GM23338 (cell line): ENCODE results near the gene GTSF1L. TPM values are rescaled to one million over a fixed set of nuclear protein-coding genes. Genes with fewer than 3 reads are reported as not detected.

Source experiments
- ATAC-seq: fragments of 200-7000 bp; cut with Tn5 transposase; 3 replicates; pipeline ENCODE4 v1.9.1; 2020
- DNase-seq: peaks from one replicate; pipeline ENCODE4 v3.0.0-alpha.2; 2015; ENCODE audit warnings: low spot score
- H2AFZ ChIP-seq: fragments of 200-600 bp; sonication (generic); 2 replicates; pipeline ENCODE4 v1.8.0; 2016; ENCODE audit warnings: antibody characterized with exemption, mild to moderate bottlenecking, moderate library complexity
- H3F3A ChIP-seq: fragments of 200-600 bp; sonication (generic); replicated peaks from 2 replicates; pipeline ENCODE4 v1.8.0; 2017; ENCODE audit warnings: antibody characterized with exemption, mixed run types, low read depth
- H3K27ac ChIP-seq: fragments of 200-600 bp; sonication (generic); 2 replicates; pipeline ENCODE4 v1.6.1; 2016; ENCODE audit warnings: low read depth
- H3K27me3 ChIP-seq: fragments of 200-600 bp; sonication (generic); 2 replicates; pipeline ENCODE4 v1.8.0; 2016; ENCODE audit warnings: mild to moderate bottlenecking, mixed run types, moderate library complexity; ENCODE audit not compliant: insufficient read depth
- H3K36me3 ChIP-seq: fragments of 200-600 bp; sonication (generic); 2 replicates; pipeline ENCODE4 v1.8.0; 2016; ENCODE audit warnings: mild to moderate bottlenecking; ENCODE audit not compliant: insufficient read depth
- H3K4me1 ChIP-seq: fragments of 200-600 bp; sonication (generic); 2 replicates; pipeline ENCODE4 v1.8.0; 2016; ENCODE audit warnings: mild to moderate bottlenecking, moderate library complexity; ENCODE audit not compliant: insufficient read depth
- H3K4me2 ChIP-seq: fragments of 200-600 bp; sonication (generic); 2 replicates; pipeline ENCODE4 v1.7.1; 2017; ENCODE audit warnings: mixed run types
- H3K4me3 ChIP-seq: fragments of 200-600 bp; sonication (generic); 2 replicates; pipeline ENCODE4 v1.6.1; 2016; ENCODE audit warnings: mixed run types
- H3K79me2 ChIP-seq: fragments of 200-600 bp; sonication (generic); replicated peaks from 2 replicates; pipeline ENCODE4 v1.8.0; 2017; ENCODE audit warnings: mild to moderate bottlenecking; ENCODE audit not compliant: insufficient read depth
- H3K9me2 ChIP-seq: fragments of 200-600 bp; sonication (generic); 2 replicates; pipeline ENCODE4 v1.8.0; 2017; ENCODE audit not compliant: insufficient read depth
- H4K20me1 ChIP-seq: fragments of 200-600 bp; sonication (generic); replicated peaks from 2 replicates; pipeline ENCODE4 v1.8.0; 2017; ENCODE audit warnings: mild to moderate bottlenecking; ENCODE audit not compliant: insufficient read depth
- H3K27ac Mint-ChIP-seq: 2 replicates; pipeline ENCODE4 v1.8.0; 2020; ENCODE audit warnings: inconsistent platforms, mild to moderate bottlenecking, moderate library complexity, mixed read lengths
- H3K27me3 Mint-ChIP-seq: 3 replicates; pipeline ENCODE4 v1.8.0; 2022; ENCODE audit warnings: low read depth, mild to moderate bottlenecking, moderate library complexity, mixed read lengths, inconsistent platforms; ENCODE audit not compliant: insufficient read depth, poor library complexity
- H3K36me3 Mint-ChIP-seq: 3 replicates; pipeline ENCODE4 v1.8.0; 2021; ENCODE audit warnings: low read depth, mild to moderate bottlenecking, inconsistent platforms, moderate library complexity, mixed read lengths
- H3K4me1 Mint-ChIP-seq: 3 replicates; pipeline ENCODE4 v1.8.0; 2020; ENCODE audit warnings: mild to moderate bottlenecking, inconsistent platforms, mixed read lengths
- H3K4me3 Mint-ChIP-seq: 3 replicates; pipeline ENCODE4 v1.8.0; 2021; ENCODE audit warnings: moderate library complexity, mild to moderate bottlenecking, inconsistent platforms, mixed read lengths
- H3K9me3 Mint-ChIP-seq: 3 replicates; pipeline ENCODE4 v1.8.0; 2020; ENCODE audit warnings: moderate library complexity, mild to moderate bottlenecking, inconsistent platforms, mixed read lengths
- CREB1 ChIP-seq: fragments of 250-450 bp; sonication (Bioruptor Pico); IDR thresholded peaks from 2 replicates; pipeline ENCODE4 v1.5.0; 2020; ENCODE audit warnings: low read depth, mild to moderate bottlenecking, moderate library complexity
- EZH2 ChIP-seq: fragments of 200-600 bp; sonication (generic); IDR thresholded peaks from one replicate; pipeline ENCODE4 v1.8.0; 2017; ENCODE audit warnings: antibody characterized with exemption, mild to moderate bottlenecking, low read depth; ENCODE audit not compliant: unreplicated experiment
- POLR2AphosphoS5 ChIP-seq: IDR thresholded peaks from 2 replicates; pipeline ENCODE4 v1.6.1; 2016; ENCODE audit warnings: antibody characterized with exemption, low read depth
- STAT1 ChIP-seq: IDR thresholded peaks from one replicate; pipeline ENCODE4 v1.6.1; 2016; ENCODE audit warnings: antibody characterized with exemption; ENCODE audit not compliant: unreplicated experiment
- polyA plus RNA-seq: library from polyadenylated mRNA; unstranded; fragments of >200 nt; fragmentation: Nextera tagmentation; extraction: Ambion mirVana; gene quantifications from 2 replicates; pipeline ENCODE4 v1.2.1, GENCODE V29; 2016
- total RNA-seq: library from RNA; depleted of rRNA; stranded (reverse); fragments of >200 nt; shearing (Covaris generic); gene quantifications from 2 replicates; pipeline ENCODE4 v1.2.3, GENCODE V29; 2014
- TF ChIP-seq, protein P1 (sequence below): fragments of 250-450 bp; sonication (Bioruptor Pico); IDR thresholded peaks from 2 replicates; pipeline ENCODE4 v1.5.0; 2020; ENCODE audit warnings: mild to moderate bottlenecking, moderate library complexity
- TF ChIP-seq, protein P2 (sequence below): IDR thresholded peaks from one replicate; pipeline ENCODE4 v1.6.1; 2018; ENCODE audit warnings: antibody characterized with exemption; ENCODE audit not compliant: unreplicated experiment
- TF ChIP-seq, protein P3 (sequence below): IDR thresholded peaks from 2 replicates; pipeline ENCODE4 v1.6.1; 2016; ENCODE audit warnings: antibody characterized with exemption

GTSF1L gene
- total and polyA plus RNA-seq, 2 experiments from 2014 or later, result not detected

DNA sequence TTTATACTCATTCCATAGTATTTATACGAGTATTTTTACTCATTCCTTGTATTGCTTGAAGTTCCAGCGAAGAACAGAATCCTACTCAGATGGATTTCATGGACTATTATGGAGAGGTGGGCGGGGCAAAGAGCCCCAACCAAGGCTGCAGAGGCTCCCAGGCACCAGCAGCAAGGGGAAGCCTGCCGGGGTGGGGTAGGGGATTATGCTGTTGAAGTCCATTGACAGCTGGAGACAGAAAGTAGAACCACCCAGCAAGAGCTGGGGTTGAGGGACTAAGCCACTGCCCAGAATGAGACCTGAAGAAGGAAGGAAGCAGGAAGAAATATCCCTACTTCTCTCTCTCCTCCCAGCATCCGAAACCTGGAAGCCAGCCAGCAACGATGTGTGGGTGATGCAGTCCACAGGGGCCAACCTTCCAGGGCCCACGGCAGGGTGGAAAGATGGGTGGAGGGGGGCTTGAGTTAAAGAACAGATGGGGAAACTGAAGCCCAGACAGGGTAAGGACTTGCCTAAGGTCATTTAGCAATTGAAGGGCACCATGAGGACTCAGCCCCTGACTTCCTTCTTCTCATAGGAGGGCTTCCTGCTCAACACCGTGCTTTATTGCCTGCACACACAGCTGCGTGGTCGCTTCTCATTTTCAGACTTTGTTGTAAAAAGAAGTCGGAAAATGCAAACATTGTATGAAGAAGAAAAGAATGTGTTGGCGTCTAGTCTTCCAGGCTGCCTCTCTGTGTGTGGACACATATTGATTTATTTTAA is 18.3 kb upstream of the GTSF1L start:
- Histone ChIP-seq H3K27me3 (no peaks in the 10 kb centered on the region), H3K4me1 (peaks cover 8% of the 10 kb centered on the region; the same call in 1 of the 2 replicates), H3K27ac (no peak overlapping the region), H3F3A (no peaks in the 10 kb centered on the region), H3K4me3 (no peak overlapping the region), H2AFZ (peak overlapping the region; percentile 80), H4K20me1 (no peaks in the 10 kb centered on the region), H3K36me3 (no peaks in the 10 kb centered on the region), H3K9me2 (peaks cover 7% of the 10 kb centered on the region; the same call in 1 of the 2 replicates), H3K79me2 (no peaks in the 10 kb centered on the region), H3K4me2 (no peak overlapping the region)
- ATAC-seq (peak; percentile 24), DNase-seq (no peak)
- peaks cover 9% of the 10 kb centered on the region for H3K27me3 Mint-ChIP-seq
- no peaks in the 10 kb centered on the region; the same call in 2 of the 3 replicates for H3K9me3 Mint-ChIP-seq
- peaks cover 13% of the 10 kb centered on the region for H3K4me1 Mint-ChIP-seq
- no peak overlapping the region for H3K27ac Mint-ChIP-seq
- H3K4me3 Mint-ChIP-seq, result no peak overlapping the region
- no peaks in the 10 kb centered on the region for H3K36me3 Mint-ChIP-seq
- no peak for TF ChIP-seq CREB1 (CRISPR knock-in tag)
- TF ChIP-seq, protein P1, sequence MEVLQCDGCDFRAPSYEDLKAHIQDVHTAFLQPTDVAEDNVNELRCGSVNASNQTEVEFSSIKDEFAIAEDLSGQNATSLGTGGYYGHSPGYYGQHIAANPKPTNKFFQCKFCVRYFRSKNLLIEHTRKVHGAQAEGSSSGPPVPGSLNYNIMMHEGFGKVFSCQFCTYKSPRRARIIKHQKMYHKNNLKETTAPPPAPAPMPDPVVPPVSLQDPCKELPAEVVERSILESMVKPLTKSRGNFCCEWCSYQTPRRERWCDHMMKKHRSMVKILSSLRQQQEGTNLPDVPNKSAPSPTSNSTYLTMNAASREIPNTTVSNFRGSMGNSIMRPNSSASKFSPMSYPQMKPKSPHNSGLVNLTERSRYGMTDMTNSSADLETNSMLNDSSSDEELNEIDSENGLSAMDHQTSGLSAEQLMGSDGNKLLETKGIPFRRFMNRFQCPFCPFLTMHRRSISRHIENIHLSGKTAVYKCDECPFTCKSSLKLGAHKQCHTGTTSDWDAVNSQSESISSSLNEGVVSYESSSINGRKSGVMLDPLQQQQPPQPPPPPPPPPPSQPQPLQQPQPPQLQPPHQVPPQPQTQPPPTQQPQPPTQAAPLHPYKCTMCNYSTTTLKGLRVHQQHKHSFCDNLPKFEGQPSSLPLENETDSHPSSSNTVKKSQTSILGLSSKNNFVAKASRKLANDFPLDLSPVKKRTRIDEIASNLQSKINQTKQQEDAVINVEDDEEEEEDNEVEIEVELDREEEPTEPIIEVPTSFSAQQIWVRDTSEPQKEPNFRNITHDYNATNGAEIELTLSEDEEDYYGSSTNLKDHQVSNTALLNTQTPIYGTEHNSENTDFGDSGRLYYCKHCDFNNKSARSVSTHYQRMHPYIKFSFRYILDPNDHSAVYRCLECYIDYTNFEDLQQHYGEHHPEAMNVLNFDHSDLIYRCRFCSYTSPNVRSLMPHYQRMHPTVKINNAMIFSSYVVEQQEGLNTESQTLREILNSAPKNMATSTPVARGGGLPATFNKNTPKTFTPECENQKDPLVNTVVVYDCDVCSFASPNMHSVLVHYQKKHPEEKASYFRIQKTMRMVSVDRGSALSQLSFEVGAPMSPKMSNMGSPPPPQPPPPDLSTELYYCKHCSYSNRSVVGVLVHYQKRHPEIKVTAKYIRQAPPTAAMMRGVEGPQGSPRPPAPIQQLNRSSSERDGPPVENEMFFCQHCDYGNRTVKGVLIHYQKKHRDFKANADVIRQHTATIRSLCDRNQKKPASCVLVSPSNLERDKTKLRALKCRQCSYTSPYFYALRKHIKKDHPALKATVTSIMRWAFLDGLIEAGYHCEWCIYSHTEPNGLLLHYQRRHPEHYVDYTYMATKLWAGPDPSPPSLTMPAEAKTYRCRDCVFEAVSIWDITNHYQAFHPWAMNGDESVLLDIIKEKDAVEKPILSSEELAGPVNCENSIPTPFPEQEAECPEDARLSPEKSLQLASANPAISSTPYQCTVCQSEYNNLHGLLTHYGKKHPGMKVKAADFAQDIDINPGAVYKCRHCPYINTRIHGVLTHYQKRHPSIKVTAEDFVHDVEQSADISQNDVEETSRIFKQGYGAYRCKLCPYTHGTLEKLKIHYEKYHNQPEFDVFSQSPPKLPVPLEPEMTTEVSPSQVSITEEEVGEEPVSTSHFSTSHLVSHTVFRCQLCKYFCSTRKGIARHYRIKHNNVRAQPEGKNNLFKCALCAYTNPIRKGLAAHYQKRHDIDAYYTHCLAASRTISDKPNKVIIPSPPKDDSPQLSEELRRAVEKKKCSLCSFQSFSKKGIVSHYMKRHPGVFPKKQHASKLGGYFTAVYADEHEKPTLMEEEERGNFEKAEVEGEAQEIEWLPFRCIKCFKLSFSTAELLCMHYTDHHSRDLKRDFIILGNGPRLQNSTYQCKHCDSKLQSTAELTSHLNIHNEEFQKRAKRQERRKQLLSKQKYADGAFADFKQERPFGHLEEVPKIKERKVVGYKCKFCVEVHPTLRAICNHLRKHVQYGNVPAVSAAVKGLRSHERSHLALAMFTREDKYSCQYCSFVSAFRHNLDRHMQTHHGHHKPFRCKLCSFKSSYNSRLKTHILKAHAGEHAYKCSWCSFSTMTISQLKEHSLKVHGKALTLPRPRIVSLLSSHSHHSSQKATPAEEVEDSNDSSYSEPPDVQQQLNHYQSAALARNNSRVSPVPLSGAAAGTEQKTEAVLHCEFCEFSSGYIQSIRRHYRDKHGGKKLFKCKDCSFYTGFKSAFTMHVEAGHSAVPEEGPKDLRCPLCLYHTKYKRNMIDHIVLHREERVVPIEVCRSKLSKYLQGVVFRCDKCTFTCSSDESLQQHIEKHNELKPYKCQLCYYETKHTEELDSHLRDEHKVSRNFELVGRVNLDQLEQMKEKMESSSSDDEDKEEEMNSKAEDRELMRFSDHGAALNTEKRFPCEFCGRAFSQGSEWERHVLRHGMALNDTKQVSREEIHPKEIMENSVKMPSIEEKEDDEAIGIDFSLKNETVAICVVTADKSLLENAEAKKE, result no peak
- no peak for TF ChIP-seq STAT1
- TF ChIP-seq EZH2, result no peak
- TF ChIP-seq, protein P2, sequence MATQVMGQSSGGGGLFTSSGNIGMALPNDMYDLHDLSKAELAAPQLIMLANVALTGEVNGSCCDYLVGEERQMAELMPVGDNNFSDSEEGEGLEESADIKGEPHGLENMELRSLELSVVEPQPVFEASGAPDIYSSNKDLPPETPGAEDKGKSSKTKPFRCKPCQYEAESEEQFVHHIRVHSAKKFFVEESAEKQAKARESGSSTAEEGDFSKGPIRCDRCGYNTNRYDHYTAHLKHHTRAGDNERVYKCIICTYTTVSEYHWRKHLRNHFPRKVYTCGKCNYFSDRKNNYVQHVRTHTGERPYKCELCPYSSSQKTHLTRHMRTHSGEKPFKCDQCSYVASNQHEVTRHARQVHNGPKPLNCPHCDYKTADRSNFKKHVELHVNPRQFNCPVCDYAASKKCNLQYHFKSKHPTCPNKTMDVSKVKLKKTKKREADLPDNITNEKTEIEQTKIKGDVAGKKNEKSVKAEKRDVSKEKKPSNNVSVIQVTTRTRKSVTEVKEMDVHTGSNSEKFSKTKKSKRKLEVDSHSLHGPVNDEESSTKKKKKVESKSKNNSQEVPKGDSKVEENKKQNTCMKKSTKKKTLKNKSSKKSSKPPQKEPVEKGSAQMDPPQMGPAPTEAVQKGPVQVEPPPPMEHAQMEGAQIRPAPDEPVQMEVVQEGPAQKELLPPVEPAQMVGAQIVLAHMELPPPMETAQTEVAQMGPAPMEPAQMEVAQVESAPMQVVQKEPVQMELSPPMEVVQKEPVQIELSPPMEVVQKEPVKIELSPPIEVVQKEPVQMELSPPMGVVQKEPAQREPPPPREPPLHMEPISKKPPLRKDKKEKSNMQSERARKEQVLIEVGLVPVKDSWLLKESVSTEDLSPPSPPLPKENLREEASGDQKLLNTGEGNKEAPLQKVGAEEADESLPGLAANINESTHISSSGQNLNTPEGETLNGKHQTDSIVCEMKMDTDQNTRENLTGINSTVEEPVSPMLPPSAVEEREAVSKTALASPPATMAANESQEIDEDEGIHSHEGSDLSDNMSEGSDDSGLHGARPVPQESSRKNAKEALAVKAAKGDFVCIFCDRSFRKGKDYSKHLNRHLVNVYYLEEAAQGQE, result no peak
- TF ChIP-seq, protein P3, sequence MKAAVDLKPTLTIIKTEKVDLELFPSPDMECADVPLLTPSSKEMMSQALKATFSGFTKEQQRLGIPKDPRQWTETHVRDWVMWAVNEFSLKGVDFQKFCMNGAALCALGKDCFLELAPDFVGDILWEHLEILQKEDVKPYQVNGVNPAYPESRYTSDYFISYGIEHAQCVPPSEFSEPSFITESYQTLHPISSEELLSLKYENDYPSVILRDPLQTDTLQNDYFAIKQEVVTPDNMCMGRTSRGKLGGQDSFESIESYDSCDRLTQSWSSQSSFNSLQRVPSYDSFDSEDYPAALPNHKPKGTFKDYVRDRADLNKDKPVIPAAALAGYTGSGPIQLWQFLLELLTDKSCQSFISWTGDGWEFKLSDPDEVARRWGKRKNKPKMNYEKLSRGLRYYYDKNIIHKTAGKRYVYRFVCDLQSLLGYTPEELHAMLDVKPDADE, result no peak
- no peak for TF ChIP-seq POLR2AphosphoS5
